IMR-90 (cell line): ENCODE measurements around the gene LGSN. TPM values are rescaled to one million over a fixed set of nuclear protein-coding genes. Genes with fewer than 3 reads are reported as not detected.
A peak's percentile ranks its signal among the peaks of the same experiment; 100 is the strongest.

Experiments
- ATAC-seq: fragments of 200-7000 bp; cut with Tn5 transposase; 2 replicates; pipeline ENCODE4 v1.9.1; 2020; ENCODE audit warnings: low read depth, mild to moderate bottlenecking, moderate library complexity
- BruUV-seq: library from RNA; stranded (reverse); fragments of 400-500 nt; replicated peaks from 2 replicates; lab custom pipeline; 2021; lab: Mats Ljungman, UMichigan
- CTCF ChIA-PET: fragments of 300-600 bp; formaldehyde crosslinking; extraction: SDS; loops from one replicate; lab custom pipeline; 2021; ENCODE audit warnings: antibody characterized with exemption; lab: Yijun Ruan, JAX
- POLR2A ChIA-PET: fragments of 300-600 bp; sonication (Branson Sonifier 250); formaldehyde crosslinking; loops from one replicate; lab custom pipeline; 2022; ENCODE audit warnings: antibody characterized with exemption; ENCODE audit not compliant: unreplicated experiment; lab: Charles Lee
- DNase-seq: peaks from one replicate; pipeline ENCODE4 v3.0.0; 2013
- H2AFZ ChIP-seq: replicated peaks from 2 replicates; pipeline ENCODE3; 2013; ENCODE audit warnings: low read length, mild to moderate bottlenecking; ENCODE audit not compliant: poor library complexity
- H2AK5ac ChIP-seq: 2 replicates; pipeline ENCODE4 v1.6.1; 2013; ENCODE audit warnings: low read depth, low read length, inconsistent platforms
- H2AK9ac ChIP-seq: replicated peaks from 2 replicates; pipeline ENCODE3; 2013; ENCODE audit warnings: mild to moderate bottlenecking, low read depth, low read length, moderate library complexity; ENCODE audit not compliant: poor library complexity
- H2BK120ac ChIP-seq: 2 replicates; pipeline ENCODE4 v1.6.1; 2013; ENCODE audit warnings: low read depth, low read length, inconsistent platforms
- H2BK15ac ChIP-seq: 3 replicates; pipeline ENCODE4 v1.6.1; 2013; ENCODE audit warnings: low read depth, low read length, inconsistent platforms
- H2BK20ac ChIP-seq: 2 replicates; pipeline ENCODE4 v1.6.1; 2013; ENCODE audit warnings: low read depth, mild to moderate bottlenecking, inconsistent platforms, low read length, moderate library complexity
- H2BK5ac ChIP-seq: 2 replicates; pipeline ENCODE4 v1.6.1; 2013; ENCODE audit warnings: mild to moderate bottlenecking, low read depth, low read length, inconsistent platforms; ENCODE audit not compliant: poor library complexity, severe bottlenecking
- H3K14ac ChIP-seq: replicated peaks from 2 replicates; pipeline ENCODE4 v1.6.1; 2013; ENCODE audit warnings: low read depth, low read length, inconsistent platforms
- H3K18ac ChIP-seq: 2 replicates; pipeline ENCODE4 v1.6.1; 2013; ENCODE audit warnings: low read depth, low read length, control low read depth
- H3K23ac ChIP-seq: 2 replicates; pipeline ENCODE4 v1.6.1; 2013; ENCODE audit warnings: low read depth, low read length, inconsistent platforms
- H3K27ac ChIP-seq: 2 replicates; pipeline ENCODE4 v1.5.1; 2013; ENCODE audit warnings: mild to moderate bottlenecking, control low read depth, low read length; ENCODE audit not compliant: insufficient read depth
- H3K27me3 ChIP-seq: 2 replicates; pipeline ENCODE4 v1.6.1; 2013; ENCODE audit warnings: low read length; ENCODE audit not compliant: control insufficient read depth, insufficient read depth
- H3K36me3 ChIP-seq: 2 replicates; pipeline ENCODE4 v1.6.1; 2013; ENCODE audit warnings: low read length, mixed read lengths; ENCODE audit not compliant: control insufficient read depth, insufficient read depth
- H3K4ac ChIP-seq: 2 replicates; pipeline ENCODE4 v1.6.1; 2013; ENCODE audit warnings: low read depth, low read length, inconsistent platforms
- H3K4me1 ChIP-seq: 2 replicates; pipeline ENCODE4 v1.6.1; 2013; ENCODE audit warnings: low read length, mixed read lengths; ENCODE audit not compliant: control insufficient read depth, insufficient read depth
- H3K4me2 ChIP-seq: 2 replicates; pipeline ENCODE4 v1.6.1; 2013; ENCODE audit warnings: low read depth, mild to moderate bottlenecking, control low read depth, low read length, moderate library complexity
- H3K4me3 ChIP-seq: 2 replicates; pipeline ENCODE4 v1.5.1; 2013; ENCODE audit warnings: low read depth, mild to moderate bottlenecking, control low read depth, low read length, moderate library complexity; ENCODE audit not compliant: insufficient read depth
- H3K56ac ChIP-seq: 2 replicates; pipeline ENCODE4 v1.6.1; 2013; ENCODE audit warnings: low read length, inconsistent platforms; ENCODE audit not compliant: insufficient read depth; ENCODE audit errors: extremely low read depth
- H3K79me1 ChIP-seq, 2 experiments: 2 replicates each; pipeline ENCODE4 v1.6.1; 2013; ENCODE audit warnings: low read length in 2 of 2, inconsistent platforms in 1 of 2, low read depth in 1 of 2
- H3K9ac ChIP-seq: 2 replicates; pipeline ENCODE4 v1.6.1; 2013; ENCODE audit warnings: low read depth, low read length, control low read depth
- H3K9me1 ChIP-seq: 2 replicates; pipeline ENCODE4 v1.6.1; 2013; ENCODE audit warnings: low read length, inconsistent platforms; ENCODE audit not compliant: insufficient read depth
- H3K9me3 ChIP-seq: 2 replicates; pipeline ENCODE4 v1.6.1; 2013; ENCODE audit warnings: low read length; ENCODE audit not compliant: control insufficient read depth, insufficient read depth
- H4K20me1 ChIP-seq: 2 replicates; pipeline ENCODE4 v1.6.1; 2013; ENCODE audit warnings: low read length, inconsistent platforms; ENCODE audit not compliant: insufficient read depth
- H4K5ac ChIP-seq: 2 replicates; pipeline ENCODE4 v1.6.1; 2013; ENCODE audit warnings: mild to moderate bottlenecking, low read depth, low read length, control low read depth
- H4K8ac ChIP-seq, 2 experiments: 2 replicates each; pipeline ENCODE4 v1.6.1; 2013; ENCODE audit warnings: low read depth in 2 of 2, low read length in 2 of 2, control low read depth in 1 of 2, inconsistent platforms in 1 of 2
- H4K91ac ChIP-seq: 2 replicates; pipeline ENCODE4 v1.6.1; 2013; ENCODE audit warnings: low read depth, low read length, inconsistent platforms; ENCODE audit not compliant: insufficient read depth
- BHLHE40 ChIP-seq: fragments of 150-350 bp; IDR thresholded peaks from 2 replicates; pipeline ENCODE4 v1.6.1; 2016; ENCODE audit warnings: mild to moderate bottlenecking, low read depth, low read length
- CEBPB ChIP-seq: IDR thresholded peaks from 2 replicates; pipeline ENCODE4 v1.6.1; 2012; ENCODE audit warnings: low read depth, low read length, improper control_type of control experiment
- CHD1 ChIP-seq: IDR thresholded peaks from 2 replicates; pipeline ENCODE4 v1.6.1; 2012; ENCODE audit warnings: low read depth, low read length, improper control_type of control experiment
- FOS ChIP-seq: fragments of 150-350 bp; IDR thresholded peaks from 2 replicates; pipeline ENCODE4 v1.6.1; 2016; ENCODE audit warnings: low read depth, low read length
- MAFK ChIP-seq: IDR thresholded peaks from 2 replicates; pipeline ENCODE4 v1.6.1; 2012; ENCODE audit warnings: low read depth, low read length, improper control_type of control experiment
- NFE2L2 ChIP-seq: fragments of 150-350 bp; IDR thresholded peaks from 2 replicates; pipeline ENCODE4 v1.6.1; 2016; ENCODE audit warnings: low read depth, mild to moderate bottlenecking, low read length
- WGBS, 2 experiments: methylation state at CpG; one replicate each; pipeline versions ENCODE4 v1.1.5 to v1.1.7; 2013; ENCODE audit warnings: missing lambda C conversion rate in 2 of 2; ENCODE audit not compliant: insufficient read length in 1 of 2; ENCODE audit errors: extremely low coverage in 2 of 2; 5-methylcytosine and 5-hydroxymethylcytosine counted together
- dilution Hi-C: fragments of 300-500 bp; cut with HindIII; formaldehyde crosslinking; loops from one replicate; pipeline ENCODE4 v1.14.3; 2018; ENCODE audit warnings: low sequenced_read_pairs; ENCODE audit not compliant: unreplicated experiment
- in situ Hi-C: fragments of 300-500 bp; cut with MboI; formaldehyde crosslinking; loops from 3 replicates; pipeline ENCODE4 v1.14.3; 2019; ENCODE audit warnings: low sequenced_read_pairs, inconsistent platforms, mixed read lengths
- intact Hi-C: fragments of 100-400 bp; cut with micrococcal nuclease; formaldehyde crosslinking; loops from 2 replicates; pipeline ENCODE4 v1.10.0; 2022
- polyA plus RNA-seq, 3 experiments: library from polyadenylated mRNA; depleted of rRNA; stranded (reverse); fragments of >200 nt; gene quantifications; 2 replicates each; pipeline ENCODE4 v1.2.3, GENCODE V29; 2012; ENCODE audit warnings: low replicate concordance in 1 of 3
- total RNA-seq: library from RNA; depleted of rRNA; stranded (reverse); fragments of >200 nt; gene quantifications from 2 replicates; pipeline ENCODE4 v1.2.3, GENCODE V29; 2012

LGSN gene
- total and polyA plus RNA-seq, 2 of the 4 experiments (the other 2 are of a cell fraction): not detected

DNA sequence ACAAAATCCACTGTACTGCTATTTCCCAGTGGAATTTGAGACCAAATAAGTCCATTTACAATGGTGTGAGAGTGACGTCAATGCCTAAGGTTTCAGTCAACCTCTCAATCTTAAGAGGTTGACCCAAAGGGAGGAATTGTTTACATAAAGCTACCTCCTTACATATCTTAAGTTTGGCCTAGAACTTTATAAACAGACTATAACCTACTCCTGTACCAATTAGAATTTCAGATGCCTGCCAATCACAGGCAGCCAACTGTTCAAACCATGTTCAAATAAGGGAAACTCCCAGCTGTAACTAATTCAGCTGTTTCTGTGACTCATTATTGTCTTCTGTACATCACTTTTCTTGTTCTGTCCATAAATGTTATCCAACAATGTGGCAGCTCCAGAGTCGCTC lies 14.5 kb downstream of the LGSN start:
- Histone ChIP-seq H2AK5ac (no peak overlapping the region), H2BK5ac (no peak overlapping the region), H3K4me3 (no peak overlapping the region), H3K4me1 (no peaks in the 10 kb centered on the region), H4K91ac (no peak overlapping the region), H3K23ac (no peak overlapping the region), H4K5ac (no peak overlapping the region), H2AK9ac (no peak overlapping the region), H2BK120ac (no peak overlapping the region), H3K27ac (no peak overlapping the region), H3K9ac (no peak overlapping the region), H3K9me3 (no peaks in the 10 kb centered on the region), H3K79me1 (no peaks in the 10 kb centered on the region), H3K36me3 (no peaks in the 10 kb centered on the region), H3K14ac (no peak overlapping the region), H3K9me1 (no peaks in the 10 kb centered on the region), H4K8ac (no peak overlapping the region), H3K4me2 (no peak overlapping the region), H4K20me1 (no peaks in the 10 kb centered on the region), H3K56ac (no peak overlapping the region), H3K18ac (no peak overlapping the region), H2BK15ac (no peak overlapping the region), H2AFZ (no peak overlapping the region), H2BK20ac (no peak overlapping the region), H3K4ac (no peak overlapping the region), H3K27me3 (no peaks in the 10 kb centered on the region)
- DNase-seq (peak; percentile 3), ATAC-seq (no peak)
- POLR2A ChIA-PET: no interaction called here
- CTCF ChIA-PET: no interaction called here
- TF ChIP-seq NFE2L2 (no peak), BHLHE40 (no peak), FOS (no peak), MAFK (no peak), CHD1 (no peak), CEBPB (no peak)
- intact Hi-C loops (no loop called here), in situ Hi-C loops (no loop called here), dilution Hi-C loops (no loop called here)
- WGBS, 2 experiments: no CpG with 5 or more reads among the region's 2 CpGs
- BruUV-seq: no TSS peak
